ENCODE measurements around the gene GRIP2.
"Not testable (repeated sequence)": the region's sequence is repeated elsewhere in the genome, so short reads cannot be mapped to it uniquely, and the experiment has no call there.

Gene GRIP2

DNA sequence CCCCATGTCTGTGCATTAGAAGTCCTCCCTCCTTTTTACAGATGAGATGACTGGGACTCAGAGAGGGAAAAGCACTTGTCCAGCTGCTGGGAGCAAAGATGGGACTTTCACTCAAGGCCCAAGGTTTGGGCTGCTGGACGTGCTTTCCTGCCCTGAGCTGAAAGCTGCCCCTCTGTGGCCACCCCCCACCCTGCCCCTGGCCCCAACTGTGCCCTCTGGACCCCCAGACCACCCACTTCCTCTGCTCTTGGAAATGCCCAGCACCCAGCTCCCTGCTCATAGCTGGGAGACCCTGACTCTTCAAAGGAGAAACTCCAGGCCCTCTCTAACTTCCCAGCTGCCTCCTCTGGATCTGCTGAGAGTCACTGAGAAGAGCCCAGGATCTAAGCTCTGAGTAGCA is 20.7 kb downstream of the GRIP2 start:
- DNase-seq = no peak

DNA sequence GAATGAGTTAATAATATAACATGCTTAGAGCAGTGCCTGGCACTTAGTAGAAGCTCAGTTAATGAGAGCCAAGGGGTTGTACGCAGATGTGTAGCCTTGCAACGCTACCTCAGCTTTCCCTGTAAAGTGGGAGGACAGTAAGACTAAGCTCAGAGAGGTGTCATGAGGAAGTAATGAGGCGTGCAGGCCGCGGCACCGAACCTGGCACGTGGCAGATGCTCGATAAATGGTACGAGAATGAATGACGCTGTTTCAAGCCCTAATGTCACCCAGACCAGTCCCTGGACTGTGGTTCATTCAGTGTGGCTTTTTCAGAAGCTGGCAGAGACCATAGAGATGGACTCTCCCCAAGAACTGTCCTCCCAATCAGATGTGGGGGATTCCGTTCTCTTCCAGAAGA is 21.2 kb downstream of the GRIP2 start:
- no peak for DNase-seq

DNA sequence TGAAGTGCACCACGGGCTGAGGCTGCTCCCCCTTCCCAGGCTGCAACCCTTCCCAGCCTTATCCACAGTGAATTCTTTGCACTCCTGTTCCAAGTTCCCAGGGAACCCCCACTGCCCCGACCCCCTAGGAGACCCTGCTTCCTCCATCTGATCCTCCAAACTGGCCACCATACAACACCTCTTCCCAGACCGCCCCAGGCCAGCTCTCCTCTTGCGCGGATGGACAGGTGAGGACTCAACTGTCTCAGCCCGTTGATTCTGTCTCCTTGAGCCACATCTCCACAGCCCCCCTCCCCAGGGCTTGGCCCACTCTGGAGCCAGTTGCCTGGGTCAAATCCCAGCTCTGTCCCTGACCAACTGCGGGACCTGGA is 21.7 kb downstream of the GRIP2 start:
- DNase-seq = no peak

DNA sequence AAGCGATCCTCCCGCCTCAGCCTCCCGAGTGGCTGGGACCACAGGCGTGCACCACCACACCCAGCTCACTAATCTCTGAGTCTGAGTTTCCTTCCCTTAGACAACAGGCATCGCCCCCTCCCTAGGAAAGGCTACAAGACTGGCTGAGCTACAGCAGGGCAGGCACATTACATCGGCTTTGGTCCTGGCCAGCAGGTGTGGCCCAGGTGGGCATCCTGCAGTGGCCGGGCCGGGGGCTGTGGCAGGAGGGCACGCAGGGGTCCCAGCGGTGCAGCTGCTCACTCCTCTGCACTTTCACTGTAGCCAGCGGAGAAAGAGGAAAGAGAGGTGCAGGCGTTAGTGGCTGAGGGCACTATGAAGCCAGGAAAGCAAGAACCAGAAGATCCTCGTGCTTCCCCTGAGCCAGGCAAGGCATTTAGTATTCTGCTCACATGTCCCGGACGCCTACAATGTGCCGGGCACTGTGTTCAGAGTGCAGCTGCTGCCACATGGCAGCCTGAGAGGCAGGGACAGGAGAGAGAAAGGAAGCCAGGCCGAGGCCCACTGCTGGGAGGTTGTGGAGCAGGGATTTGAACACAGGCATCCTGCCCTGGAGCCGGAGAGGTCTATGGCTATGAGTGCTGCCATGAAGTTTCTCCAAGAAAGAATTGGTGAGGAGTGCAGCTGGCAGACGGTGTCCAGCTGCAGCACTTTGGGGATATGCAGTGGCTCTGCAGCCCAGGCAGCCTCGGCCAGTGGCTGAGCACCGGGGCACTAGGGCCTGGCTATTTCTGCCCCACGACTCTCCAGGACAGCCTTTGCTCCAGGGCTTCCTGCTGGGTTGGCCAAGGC is 22.3 kb downstream of the GRIP2 start:
- DNase-seq = no peak

DNA sequence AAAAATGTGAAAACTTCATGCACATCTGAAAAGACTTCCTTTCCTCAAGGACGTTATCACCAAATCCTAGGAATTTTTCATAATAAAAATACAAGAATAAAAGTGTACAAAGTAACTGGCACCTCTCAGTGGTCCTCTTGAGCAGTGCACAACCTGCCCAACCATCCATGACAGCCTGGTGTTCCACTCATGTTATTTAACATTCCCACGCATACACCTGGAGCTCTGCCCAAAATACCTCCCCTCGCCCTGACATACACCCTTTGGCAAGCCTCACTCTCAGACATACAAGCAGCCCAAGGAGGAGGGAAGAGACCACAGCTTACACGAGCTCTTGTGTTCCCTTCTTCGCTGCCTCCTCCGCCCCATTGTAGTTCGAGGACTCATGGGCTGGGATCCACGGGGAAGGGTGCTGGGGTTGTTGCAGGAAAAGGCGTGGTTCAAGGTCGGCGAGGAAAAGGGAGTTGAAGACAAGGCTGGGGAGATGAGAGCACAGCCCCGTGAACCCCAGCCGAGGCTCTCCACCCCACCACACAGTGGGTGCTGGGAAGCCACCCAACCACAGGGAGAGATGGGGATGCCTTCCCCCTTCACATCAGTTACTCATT is 23.3 kb downstream of the GRIP2 start:
- DNase-seq = no peak

DNA sequence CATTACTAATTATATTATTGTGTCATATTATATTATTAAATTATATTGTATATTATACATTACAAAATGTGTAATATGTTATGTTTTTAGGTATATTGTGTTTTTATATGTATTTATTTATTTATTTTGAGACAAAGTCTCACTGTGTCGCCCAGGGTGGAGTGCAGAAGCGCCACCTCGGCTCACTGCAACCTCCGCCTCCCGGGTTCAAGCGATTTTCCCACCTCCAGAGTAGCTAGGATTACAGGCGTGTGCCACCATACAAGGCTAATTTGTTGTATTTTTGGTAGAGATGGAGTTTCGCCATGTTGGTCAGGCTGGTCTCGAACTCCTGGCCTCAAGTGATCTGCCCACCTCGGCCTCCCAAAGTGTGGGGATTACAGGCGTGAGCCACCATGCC is 24.6 kb downstream of the GRIP2 start:
- DNase-seq = not testable (repeated sequence)

DNA sequence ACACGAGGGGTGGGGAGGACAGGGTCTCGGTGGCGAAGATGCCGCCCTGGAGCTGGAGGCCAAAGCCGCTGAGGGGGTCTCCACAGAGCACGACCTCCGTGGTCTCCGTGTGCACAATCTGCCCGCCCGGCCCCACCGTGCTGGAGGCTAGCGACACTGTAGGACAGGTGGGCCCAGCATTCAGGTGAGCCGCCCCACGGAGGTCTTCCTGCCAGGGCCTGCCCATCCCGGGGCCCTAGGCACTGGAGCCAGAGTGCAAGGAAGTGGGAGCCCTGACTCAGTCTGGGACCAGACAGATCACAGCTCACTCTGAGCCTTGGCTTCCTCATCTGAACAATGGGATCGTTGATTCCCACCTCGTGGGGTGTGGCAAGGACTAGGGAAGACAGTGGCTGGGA is 25.8 kb downstream of the GRIP2 start:
- DNase-seq = no peak

DNA sequence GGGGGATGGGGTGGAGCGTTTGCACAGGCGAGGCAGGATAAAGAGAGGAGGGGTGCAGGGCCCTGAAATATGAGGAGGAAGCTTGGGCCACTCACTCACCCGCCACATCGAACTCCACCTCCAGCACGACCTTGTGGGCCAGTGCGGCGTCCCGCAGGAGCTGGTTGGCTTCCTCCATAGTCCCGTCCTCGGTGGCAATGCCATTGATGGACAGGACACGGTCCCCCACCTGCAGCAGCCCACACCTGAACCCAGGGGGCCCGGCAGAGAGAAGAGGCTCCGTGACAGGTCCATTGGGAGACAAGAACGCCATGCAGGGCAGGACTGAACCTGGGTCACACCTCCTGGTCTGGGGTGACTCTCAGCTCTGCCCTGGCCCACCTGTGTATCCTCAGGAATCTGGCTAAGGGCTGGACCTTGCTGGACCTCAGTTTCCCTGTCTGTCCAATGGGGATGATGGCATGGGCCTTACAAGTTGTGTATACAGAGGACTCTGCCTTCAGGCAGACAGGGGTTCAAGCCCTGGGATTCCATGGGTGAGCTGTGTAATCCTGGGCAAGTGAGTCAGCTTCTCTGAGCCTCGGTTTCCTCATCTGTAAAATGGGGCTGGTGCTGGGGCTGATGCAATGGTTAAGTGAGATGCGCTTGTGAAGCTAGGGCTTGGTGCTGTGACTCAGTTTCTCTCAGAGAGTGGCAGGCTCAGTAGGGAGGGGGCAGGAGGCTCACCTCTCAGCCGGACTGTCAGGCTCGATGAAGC is 26.4 kb downstream of the GRIP2 start:
- no peak for DNase-seq

DNA sequence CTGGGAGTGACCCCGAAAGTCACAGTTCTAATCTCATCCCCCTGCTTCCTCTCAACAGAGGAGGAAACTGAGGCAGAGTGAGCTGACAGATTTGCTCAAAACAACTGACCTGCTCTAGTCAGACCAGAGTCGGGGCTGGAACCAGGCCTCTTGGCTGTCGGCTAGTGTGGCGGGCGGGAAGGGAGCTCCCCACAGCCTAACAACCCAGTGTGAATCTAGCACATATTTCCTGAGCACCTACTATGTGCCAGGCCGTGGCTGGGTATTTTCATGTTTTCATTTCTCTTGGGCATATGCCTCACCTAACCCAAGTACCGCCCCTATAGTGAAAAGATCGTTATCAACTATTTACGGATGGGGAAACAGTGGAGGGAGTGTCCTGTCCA is 27.2 kb downstream of the GRIP2 start:
- DNase-seq = no peak

DNA sequence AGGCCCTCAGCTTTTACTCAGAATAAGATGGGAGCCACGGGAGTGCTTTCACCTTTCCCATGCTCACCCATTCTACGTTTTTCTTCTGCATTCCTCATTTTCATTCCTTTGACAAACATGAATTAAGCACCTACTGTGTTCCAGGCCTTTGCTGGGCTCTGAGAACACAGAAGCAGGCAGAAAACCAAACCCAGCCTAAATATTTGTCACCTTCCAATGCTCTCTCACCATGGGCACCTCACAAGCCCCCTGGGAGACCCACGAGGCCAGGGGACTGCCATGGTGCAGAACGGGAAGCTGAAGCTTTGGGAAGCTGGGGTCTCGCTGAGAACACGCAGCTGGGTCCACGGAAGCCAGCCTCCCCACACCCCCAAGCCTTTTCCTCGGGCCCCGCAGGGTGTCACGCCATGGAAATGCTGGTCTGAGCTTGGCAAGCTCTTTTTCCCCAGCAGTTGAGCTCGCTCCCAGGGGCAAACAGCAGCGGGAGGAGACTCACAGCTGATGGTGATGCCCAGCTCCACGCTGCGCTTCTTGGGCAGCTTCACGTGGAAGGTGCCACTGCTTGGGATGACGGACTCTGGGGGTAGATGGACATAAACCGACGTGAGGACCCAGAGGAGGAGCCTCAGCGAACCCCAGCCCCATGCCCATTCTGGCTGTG is 27.7 kb downstream of the GRIP2 start:
- DNase-seq = no peak

DNA sequence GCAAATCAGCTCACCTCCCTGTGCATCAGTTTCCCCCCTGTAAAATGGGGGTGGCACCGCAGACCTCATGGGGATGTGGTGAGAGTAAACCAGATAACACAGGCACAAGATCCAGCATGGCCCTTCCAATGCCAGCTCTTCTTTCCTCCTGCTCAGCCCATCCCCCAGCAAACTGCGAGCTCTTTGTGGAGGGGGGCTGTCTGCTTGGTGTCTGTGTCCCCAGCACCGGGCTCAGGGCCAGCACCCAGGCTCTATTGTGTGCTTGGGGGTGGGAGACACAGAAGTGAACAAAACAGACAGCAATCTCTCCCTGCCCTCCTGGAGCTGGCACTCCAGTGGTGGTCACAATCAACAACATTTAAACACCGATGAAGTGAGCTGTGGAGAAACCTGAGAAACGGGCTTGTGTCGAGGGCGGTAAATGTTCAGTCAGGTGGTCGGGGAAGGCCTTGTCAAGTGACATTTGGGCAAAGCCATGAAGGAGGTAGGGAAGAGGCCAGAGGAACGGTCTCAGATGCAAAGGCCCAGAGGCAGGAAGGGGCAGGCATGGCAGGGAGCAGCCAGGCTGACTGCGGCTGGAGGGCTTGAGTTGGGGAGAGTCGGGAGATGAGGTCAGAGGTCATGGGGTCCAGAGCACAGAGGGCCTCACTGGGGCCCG is 28.4 kb downstream of the GRIP2 start:
- no peak for DNase-seq

DNA sequence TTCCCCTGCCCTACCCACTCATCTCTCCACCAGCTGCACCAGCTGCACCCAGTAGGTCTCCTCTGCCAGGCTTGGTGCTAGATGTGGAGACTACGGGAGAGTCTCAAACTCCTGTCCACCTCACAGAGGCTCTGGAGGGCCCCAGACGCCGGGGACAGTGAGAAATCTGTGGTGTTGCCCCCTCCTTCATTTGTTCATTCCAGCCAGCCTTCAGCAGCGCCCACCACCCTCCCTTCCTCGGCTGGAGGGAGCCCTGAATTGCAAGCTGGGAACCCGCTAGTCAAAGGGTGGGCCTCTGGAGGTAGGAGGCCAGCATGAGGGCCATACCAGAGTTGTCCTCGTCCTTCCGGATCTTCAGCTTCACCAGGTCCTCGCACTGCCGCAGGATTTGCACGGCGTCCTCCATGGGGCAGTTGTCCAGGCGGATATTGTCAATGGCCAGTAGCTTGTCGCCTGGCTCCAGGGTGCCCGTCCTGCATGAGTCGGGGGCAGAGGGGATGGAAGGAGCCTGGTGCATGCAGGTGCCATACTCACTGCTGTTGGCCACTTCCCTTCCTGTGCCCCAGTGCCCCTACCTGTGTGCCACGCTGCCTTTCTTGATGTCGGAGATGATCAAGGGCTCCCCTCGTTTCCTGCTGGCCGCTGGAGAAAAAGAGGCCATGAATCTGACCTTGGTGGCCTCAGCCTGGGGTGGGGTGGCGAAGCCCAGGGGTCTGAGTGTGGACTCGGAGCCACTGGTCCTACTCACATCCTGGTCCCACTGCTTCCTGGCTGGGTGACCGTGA is 29.1 kb downstream of the GRIP2 start:
- no peak for DNase-seq

DNA sequence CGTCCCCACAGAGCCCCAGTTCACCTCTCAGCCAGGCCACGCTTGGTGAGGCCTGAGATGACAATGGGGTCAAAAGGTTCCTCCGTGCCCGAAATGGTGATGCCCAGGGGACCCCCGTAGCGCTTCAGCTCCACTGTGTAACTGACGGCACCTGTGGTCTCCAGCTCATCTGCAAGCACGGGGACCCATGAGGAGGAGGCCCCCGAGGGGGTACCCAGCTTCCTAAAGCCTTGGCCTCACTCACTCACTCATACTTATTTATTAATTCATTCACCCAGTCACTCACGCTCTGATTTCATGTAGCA is 30.4 kb downstream of the GRIP2 start:
- no peak for DNase-seq

DNA sequence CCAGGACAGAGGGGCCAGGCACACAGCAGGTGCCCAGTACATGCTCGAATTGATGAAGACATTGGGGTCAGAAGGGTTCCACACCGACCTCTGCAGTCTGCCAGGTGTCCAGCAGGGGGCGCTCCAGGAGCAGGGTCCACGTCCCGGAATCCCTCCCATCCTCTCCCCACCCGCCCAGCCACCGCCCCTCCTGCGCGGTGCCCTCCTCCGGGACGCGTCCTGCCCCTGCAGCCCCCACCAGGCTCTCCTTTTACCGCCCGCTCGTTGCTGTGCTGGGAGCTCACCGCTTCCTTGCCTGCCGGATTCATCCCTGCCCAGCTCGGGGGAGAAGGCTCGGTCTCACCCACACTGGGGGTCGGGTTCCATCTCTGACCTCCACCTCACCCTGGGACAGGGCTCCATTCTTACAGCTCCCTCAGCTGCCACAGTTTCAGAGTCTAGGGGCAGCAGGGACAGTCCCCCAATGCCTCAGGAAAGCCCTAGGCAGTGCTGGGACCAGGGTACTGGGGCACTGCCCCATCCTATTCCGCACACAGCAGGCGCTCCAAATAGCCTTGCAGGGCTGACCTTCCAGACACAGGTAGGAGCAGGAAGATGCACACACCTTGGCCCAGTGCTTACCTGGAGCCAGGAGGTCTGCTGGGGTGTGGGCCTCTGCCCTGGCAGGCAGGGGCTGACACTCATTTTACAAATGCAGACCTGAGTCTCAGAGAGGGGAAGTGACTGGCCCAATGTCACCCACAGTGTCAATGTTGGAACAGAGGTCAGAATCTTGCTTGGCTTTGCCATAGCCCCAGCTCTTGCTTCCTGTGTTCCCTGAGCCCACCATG is 31.0 kb downstream of the GRIP2 start:
- DNase-seq = peak; percentile 49 to 70 (median 64)

DNA sequence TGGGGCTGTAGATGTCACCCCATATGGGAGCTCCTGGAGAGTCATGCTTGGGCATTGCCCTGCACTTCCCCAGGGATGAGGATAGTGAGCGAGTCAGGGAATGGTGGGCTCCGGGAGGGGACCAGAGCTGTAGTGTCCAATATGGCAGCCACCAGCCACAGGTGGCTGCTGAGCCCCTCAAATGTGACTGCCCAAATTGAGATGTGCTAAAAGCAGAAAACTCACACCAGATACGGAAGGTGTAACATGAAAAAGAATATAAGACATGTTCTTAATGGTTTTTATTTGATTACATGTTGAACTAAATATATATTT is 31.7 kb downstream of the GRIP2 start:
- DNase-seq = no peak

DNA sequence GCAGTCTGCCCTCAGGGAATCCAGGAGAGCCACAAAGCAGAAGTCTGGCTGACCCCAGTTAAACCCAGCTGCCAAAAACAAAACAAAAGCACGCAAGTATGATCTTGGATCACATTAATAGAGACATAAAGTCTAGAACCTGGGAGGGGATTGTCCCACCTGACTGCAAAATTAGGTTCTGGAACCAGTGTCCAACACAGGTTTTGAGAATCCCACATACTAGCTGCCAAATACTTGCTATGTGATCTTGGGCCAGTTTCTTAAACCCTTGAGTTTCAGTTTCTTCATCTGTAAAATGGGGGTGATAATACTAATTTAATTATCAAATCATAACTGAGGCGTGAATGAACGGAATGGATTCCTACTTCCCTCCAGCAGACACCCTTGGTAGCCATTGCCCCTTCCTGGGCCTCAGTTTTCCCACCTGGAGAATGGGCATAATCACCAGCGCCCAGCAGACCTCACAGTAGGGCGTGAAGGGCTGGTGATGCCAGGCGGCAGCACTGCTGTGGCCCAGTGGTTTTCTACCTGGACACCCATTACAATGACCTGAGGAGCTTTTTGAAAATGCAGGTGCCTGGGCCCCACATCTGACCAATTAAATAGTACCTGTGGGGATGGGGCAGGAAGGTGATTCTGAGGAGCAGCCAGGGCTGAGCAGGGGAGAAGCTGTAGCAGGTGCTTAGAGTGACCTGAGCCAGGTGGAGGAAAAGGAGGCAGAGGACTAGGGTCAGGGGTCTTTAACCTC is 32.2 kb downstream of the GRIP2 start:
- DNase-seq = no peak

DNA sequence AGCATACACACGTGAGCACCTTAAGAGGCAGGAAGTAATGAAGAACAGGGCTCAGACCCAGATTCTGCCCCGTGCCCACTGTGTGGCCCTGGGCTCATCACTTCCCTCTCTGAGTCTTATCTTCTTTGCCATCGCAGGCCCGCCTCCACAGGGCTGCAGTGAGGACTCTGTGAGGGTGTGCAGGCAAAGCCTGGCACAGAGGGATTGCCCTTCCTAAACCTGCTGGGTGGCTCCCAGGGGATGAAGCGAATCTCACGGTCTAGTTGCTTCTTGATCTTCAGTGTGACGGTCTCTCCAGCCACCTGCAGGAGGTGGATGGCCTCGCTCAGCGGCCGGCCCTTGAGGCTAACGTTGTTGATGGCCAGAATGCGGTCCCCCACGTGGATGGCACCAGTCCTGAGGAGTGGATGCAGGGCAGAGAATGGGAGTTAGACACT is 32.8 kb downstream of the GRIP2 start:
- DNase-seq = no peak

DNA sequence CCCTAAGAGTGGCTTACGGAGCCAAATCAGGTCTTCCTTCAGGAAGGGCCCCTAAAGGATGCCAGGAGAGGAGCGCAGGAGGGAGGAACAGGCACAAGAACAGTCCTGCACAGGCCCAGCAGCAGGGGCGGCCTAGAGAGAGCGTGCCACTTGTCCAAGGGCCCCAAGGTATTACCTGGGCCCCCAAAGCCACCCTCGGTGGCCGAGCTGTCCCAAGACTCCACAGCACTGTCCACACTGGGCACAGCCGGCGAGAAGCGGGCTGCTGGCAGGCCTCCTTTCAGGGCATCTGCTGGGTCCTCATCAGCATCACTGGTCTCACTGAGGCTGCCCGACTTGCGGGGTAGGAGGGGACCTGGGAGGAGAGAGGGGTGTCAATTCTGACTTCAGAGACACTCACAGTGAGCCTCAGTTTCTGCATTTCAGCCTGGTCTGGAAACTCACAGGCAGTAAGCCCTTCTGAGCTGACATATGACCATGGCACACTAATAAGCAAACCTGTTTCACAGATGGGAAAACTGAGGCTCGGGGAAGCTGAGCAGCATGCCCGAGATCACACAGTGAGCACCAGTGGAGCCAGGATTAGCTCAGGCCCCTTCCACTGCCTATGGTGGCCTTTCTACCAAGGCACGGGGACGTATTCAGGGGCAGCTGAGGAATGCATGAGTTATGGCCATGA is 33.4 kb downstream of the GRIP2 start:
- DNase-seq = no peak

DNA sequence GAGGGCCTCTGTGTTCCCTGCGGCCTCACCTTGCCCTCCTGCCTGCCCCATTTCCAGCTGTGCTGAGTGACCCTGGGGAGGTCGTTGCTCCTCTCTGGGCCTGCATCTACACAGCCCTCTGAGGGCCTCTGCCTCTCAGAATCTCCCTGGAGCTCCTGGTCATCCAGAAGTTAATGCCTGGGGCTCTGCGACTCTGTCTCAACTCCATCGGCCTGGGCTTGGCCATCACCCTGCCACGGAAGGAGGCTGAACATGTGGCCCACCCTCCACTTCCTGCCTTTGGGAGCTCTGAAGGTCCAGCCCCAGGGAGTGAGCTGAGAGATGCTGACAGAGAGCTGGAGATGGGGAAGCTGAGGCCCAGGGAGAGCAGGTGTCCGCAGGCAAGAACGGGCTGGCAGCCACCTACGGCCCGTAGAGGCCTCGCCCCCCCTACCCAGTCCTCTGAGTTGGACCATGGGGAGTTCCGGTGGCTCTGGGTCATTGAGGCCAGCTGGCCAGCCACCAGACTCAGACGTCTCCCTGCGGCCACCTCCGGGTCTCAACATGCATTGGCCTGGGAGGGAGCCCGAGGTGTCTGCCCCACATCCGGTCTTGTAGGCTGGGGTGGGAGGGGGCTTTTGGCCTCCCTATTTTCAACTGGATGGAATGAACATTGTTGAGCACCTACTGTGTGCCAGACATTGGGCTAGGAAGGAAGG is 34.2 kb downstream of the GRIP2 start:
- no peak for DNase-seq
